ENCODE data around the gene UQCRC1.

The UQCRC1 gene

DNA sequence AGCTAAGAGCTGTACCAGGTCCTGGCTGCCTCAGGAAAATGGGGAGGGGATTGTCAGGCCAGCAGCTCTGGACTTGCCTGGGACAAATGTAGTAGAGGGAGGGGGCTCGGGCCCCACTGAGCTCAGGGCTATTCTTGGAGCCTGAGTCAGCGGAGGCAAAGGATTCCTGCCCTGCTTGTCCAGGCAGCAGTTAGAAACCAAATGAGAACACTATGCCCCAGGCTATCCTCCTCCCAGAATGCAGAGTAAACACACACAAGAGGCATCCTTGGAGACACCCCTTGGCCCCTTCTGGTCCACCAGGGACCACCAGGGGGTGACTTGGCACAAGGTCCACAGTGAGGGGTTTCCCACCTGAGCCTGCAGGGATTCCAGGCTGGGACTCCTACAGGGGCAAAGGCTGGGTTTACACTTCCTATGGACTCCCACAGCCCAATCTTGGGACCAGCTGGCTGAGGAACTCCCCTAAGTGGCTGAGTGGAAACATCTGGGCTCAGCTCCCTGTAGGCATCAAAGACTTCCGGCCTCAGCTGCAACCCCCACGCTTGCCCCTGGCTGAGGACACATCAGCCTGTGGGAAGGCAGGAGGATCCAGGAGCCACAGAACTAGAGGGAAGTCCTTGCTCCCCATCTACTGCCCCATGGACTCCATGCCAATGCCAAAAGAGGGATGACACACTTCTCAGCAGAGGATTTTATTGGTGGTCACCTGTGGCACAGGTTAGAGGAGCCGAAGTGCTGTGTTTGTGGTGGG lies 10.9 kb downstream of the UQCRC1 start:
- no peak for DNase-seq

DNA sequence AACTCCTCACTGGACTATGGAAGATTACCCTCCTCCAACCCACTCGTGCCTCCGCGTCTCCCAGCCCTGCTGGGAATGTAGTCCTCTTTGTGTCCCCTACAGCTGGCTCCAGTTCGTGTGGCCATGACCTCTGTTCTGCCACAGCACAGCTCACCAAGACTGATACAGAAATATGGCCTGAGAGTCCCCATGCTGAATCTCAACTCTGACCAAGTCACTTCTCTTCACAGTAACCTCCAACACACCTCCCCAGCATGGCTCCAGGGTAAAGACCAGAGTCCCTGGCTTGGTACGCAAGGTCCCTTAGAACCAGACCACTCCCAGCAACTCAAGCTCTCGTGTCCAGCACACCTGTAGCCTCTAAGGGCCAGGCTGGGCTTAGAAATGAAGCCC lies 12.0 kb downstream of the UQCRC1 start:
- no peak for DNase-seq

DNA sequence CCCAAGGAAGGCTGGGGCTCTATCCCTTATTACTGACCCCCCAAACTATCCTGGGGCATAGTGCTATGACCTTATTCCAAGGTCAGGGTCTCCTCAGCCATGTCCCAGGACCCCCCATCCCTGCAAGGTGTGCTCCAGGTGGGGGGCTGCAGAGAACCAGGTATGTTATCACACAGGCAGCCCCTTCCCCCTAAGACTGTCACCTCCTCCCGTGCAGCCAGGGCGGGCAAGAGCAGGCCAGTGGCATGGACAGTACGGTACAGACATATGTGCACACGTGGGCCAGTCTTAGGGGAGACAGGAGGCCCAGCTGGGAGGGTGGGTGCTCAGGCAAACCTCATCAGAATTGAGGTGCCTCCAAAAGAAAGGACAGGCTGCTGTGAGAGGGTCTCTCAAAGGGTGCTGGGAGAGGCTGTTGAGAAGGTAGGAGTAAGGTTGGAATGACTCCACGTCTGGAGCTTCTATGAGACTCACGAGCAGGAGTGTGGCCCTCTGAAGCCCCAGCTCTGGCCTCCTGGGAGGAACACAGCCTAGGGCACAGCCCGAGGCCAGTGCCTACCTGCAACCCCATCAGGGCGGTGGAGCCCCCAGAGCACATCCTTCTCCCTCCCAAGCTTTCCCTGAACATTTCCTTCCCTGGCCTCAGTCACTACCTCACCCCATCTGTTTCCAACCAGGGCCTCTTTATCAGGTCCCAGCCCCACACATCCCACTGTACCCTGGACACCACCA lies 12.6 kb downstream of the UQCRC1 start:
- no peak for DNase-seq

DNA sequence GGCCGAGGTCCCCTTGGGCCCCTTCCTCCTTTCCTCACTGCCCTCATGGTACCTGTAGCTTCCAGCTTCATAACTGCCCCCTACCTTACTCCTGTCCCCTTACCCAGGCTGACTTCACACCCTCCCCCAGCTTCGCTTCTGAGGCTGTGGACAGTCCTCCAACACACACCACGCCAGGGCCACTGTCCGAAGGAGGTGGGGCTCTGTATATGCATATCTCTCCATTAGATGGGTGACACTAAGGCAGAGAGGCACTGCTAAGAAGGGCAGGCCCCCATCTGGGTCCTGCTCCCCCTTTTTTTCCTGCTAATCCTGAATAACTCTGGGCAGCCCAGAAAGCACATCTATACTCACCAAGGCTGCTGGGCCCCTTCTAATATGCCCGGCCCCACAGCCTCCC lies 13.3 kb downstream of the UQCRC1 start:
- no peak for DNase-seq

DNA sequence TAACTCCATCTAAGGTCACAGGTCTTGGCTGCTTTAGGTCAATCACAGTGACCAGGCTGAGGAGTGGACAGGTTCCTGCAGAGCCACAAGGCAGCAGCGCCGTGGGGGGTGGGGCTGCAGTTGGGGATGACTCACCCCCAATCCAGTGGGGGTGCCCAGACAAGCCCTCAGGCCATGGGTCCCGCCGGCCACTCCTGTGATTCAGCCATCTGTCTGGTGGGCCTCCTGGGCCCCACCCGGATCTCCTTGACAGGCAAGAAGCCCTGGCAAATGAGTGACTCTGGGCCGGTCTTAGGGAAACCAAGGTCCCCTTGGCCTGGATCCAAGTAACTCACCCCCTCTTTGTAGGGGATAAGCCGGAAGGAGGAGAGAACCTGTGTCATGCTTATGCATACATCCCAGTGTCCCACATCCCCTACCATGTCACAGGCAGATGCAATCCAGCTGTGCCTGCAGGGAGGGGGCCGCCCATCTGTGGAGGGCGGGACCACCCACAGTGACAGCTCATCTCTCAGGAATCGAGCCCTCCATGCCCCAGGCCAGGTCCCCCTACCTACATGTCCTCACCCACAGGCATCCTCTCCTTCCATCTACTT lies 13.8 kb downstream of the UQCRC1 start:
- no peak for DNase-seq

DNA sequence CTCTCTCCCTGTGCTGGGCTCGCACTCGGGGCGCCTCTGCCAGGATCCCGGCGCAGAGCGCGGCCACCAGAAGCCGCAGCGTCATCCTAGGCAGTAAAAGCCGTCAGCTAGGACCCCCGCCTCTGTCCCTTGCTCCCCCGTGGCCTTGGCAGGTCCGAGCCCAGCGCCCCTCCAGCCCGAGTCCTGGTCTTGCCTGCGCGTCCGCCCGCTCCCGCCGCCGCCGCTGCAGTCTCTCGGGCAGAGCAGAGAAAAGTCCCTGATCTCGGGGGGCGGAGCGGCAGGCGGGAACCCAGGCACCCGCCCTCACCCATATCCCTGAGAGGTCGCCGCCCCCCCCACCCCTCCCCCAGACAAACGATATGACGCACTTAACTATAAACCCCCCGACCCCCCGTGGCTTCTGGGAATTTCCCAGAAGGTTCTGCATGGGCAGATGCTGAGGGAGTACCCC lies 14.3 kb downstream of the UQCRC1 start, which contains the start of gene COL7A1:
Gene COL7A1 (minus strand): TSS at position 255 of the 451 bp plus-strand sequence. CDS start 170 bp downstream, at position 85.
- no peak for DNase-seq

- no peak for DNase-seq
Measured at GRCh38 chr3:48594417-48595049, 14.9 kb downstream of the UQCRC1 start.

DNA sequence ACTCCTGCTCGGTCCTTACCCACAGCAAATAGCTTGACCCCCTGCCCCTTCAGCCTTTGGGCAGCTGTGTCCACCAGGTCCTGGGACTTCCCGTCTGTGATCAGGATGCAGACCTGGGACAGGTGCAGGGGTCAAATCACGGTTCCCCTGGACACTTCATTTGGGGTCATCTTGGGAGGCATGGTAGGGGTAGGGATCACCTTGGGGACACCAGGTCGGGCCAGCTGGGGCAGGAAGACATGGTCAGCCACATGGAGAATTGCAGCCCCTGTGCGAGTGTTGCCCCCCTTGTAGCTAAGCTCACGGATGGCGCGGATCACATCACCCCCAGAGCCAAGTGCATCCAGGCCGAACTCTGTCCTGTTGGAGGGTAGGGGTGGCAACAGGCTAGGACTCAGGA lies 16.1 kb downstream of the UQCRC1 start:
- DNase-seq = no peak

- DNase-seq = no peak
Measured at GRCh38 chr3:48592519-48593087, 16.8 kb downstream of the UQCRC1 start.

- no peak for DNase-seq
Measured at GRCh38 chr3:48591886-48592518, 17.4 kb downstream of the UQCRC1 start.

DNA sequence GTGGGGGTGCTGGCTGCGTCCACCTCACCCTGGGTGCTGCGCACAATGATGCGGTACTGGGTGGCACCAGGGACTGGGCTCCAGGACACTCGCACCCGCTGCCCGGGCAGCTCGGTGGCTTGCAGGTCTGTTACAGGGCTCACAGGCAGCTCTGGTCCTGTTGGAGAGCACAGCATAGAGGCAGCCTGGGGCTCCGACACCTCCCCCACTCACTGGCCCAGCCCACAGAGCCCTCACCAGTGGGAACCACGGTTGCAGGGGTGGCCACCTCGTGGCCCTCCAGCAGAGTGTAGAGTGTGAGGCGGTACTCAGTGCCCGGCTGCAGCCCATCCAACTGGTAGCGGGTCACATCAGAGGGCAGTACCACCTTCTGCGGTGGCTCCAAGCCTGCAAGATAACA lies 18.0 kb downstream of the UQCRC1 start:
- no peak for DNase-seq

- no peak for DNase-seq
Measured at GRCh38 chr3:48588230-48588629, 21.2 kb downstream of the UQCRC1 start.

- DNase-seq = no peak
Measured at GRCh38 chr3:48587686-48588085, 21.8 kb downstream of the UQCRC1 start.

DNA sequence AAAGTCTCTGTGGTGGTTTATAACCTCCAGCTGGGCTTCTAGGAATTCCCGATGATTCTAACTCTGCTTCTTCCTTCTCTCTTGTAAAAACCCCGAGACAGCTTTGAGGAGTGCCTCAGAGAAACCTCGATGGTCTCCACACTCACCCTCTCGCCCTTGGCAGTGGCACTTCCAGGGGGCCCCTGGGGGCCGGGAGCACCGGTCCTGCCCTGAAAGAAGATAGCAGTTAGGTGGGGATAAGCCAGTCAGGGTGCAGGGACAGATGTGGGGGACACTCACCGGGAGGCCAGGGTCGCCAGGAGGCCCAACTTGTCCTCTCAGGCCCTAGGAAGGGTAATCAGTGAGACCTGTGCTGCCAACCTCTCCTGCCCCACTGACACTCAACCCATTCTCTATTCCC lies 24.0 kb downstream of the UQCRC1 start:
- no peak for DNase-seq

DNA sequence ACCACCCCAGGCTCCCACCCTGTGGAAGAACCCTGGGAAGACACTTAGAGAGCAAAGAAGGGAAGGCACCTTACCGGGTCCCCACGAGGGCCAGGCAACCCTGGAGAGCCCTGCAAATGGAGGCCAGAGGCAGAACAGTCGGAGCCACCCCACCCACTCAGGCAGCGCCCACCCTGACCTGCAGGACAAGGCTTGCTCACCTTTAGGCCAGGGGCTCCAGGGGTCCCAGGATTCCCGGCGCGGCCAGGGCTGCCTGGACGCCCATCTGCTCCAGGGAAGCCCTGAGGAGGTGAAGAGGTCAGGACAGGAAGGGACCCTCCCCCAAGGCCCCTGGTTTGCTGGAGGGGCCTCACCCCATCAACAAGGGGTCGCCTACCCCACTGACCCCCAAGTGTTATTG lies 24.6 kb downstream of the UQCRC1 start:
- no peak for DNase-seq

- no peak for DNase-seq
Measured at GRCh38 chr3:48581621-48582481, 27.6 kb downstream of the UQCRC1 start.

DNA sequence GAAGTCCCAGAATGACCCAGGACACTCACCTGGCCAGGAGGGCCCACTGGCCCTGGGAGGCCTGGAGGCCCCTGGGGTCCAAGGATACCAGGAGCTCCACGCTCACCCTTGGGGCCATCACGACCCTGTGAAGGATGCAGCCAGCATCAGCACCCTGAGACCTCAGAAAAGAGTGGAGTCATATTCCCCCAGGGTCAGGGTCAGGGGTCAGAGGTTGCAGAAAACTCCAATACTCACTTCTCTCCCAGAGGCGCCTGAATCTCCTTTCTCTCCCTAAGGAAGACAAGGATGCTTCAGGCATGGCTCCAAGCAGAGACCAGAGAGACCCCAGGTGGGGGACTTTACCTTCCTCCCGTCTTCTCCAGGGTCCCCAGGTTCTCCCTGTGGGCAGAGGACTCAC lies 32.8 kb downstream of the UQCRC1 start:
- no peak for DNase-seq

DNA sequence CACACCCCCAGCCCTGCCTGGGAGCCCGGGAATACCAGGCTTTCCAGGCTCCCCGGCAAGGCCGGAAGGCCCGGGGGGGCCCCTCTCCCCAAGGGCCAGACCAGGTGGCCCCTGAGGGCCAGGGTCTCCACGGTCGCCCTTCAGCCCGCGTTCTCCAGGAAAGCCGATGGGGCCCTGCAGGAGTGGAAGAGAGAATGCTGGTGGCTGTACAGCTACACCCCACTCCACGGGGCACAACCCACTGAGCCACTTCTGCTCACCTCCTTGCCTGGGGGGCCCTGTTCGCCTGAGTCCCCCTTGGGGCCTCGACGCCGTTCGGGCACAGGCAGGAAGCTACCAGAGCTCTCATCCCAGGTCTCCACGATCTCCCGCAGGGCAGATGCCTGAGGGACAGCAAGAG lies 34.1 kb downstream of the UQCRC1 start:
- no peak for DNase-seq

GRCh38 chr3:48573973-48574585 lies 35.4 kb downstream of the UQCRC1 start:
- DNase-seq = no peak

DNA sequence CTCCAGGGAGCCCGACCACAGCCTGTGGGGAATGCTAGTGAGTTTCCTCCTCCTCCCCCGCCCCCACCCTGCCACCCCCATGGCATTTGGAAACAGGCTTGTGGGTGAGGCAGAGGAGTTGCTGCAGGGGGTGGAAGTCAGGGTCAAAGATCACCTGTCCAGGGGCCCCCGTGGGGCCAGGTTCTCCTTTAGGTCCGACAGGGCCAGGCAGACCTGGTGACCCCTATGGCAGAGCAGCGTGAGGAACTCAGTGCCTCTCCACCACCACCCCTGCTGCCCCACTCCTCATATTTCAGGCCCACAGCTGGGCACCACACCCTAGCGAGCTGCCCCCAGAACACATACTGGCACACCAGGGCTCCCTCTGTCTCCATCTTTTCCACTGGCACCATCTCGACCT lies 36.9 kb downstream of the UQCRC1 start:
- DNase-seq = no peak

GRCh38 chr3:48571938-48572337 lies 37.5 kb downstream of the UQCRC1 start:
- no peak for DNase-seq
